OCI-LY7 (cell line): ENCODE measurements around the gene RFX5.

Source experiments
- EZH2phosphoT487 ChIP-seq: fragments of 200-600 bp; sonication (generic); IDR thresholded peaks from 2 replicates; pipeline ENCODE4 v1.6.1; 2018; ENCODE audit warnings: low read depth, borderline replicate concordance, mild to moderate bottlenecking, mixed run types, antibody characterized with exemption, low read length, moderate library complexity, mixed read lengths
- TF ChIP-seq, protein P1 (sequence below): fragments of 200-600 bp; sonication (generic); conservative IDR thresholded peaks from 2 replicates; pipeline ENCODE4 v1.5.1; 2014; ENCODE audit warnings: mild to moderate bottlenecking, antibody characterized with exemption, low read length, moderate library complexity, mixed read lengths

DNA sequence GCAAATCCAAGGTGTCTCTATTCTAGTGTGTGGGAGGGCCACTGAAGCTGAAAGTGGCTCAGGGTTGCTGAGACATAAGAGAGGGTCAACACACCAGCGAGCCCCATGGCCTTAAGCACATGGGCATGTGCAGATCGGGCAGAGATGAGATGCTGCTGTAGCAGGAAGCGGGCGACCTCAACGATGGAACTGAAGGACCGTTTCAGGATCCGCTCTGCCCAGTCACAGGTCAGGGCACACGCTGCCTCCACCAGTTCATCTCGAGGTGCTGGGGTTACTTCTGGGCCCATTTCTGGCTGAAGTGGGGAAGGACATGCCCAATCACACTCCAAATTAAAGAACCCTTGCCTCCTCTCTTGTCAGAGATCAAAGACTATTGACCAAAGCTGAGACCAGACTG lies 3.5 kb downstream of the RFX5 start:
- TF ChIP-seq, protein P1, sequence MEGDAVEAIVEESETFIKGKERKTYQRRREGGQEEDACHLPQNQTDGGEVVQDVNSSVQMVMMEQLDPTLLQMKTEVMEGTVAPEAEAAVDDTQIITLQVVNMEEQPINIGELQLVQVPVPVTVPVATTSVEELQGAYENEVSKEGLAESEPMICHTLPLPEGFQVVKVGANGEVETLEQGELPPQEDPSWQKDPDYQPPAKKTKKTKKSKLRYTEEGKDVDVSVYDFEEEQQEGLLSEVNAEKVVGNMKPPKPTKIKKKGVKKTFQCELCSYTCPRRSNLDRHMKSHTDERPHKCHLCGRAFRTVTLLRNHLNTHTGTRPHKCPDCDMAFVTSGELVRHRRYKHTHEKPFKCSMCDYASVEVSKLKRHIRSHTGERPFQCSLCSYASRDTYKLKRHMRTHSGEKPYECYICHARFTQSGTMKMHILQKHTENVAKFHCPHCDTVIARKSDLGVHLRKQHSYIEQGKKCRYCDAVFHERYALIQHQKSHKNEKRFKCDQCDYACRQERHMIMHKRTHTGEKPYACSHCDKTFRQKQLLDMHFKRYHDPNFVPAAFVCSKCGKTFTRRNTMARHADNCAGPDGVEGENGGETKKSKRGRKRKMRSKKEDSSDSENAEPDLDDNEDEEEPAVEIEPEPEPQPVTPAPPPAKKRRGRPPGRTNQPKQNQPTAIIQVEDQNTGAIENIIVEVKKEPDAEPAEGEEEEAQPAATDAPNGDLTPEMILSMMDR: no peak
- no peak for TF ChIP-seq EZH2phosphoT487
